ENCODE measurements around the gene UBE2E3.

DNA sequence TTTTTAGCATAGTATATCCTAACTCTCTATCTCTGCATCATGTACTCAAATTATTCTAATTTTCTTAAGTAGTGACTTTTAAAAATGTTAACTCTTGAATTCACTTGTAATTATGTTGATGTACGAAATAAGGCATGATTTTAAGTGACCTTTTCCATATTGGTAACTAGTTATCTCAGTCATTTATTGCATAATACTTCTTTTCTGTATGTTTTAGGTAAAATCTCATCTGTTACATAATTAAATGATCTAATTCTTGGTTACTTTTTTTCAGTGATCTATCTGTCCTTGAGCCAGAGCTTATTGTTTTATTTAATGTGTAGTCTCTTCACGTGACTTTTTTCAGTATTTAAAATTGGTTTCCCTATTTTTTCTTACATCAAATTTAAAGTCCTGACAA, 4.8 kb upstream of the UBE2E3 start:
- TF ChIP-seq, protein P1, sequence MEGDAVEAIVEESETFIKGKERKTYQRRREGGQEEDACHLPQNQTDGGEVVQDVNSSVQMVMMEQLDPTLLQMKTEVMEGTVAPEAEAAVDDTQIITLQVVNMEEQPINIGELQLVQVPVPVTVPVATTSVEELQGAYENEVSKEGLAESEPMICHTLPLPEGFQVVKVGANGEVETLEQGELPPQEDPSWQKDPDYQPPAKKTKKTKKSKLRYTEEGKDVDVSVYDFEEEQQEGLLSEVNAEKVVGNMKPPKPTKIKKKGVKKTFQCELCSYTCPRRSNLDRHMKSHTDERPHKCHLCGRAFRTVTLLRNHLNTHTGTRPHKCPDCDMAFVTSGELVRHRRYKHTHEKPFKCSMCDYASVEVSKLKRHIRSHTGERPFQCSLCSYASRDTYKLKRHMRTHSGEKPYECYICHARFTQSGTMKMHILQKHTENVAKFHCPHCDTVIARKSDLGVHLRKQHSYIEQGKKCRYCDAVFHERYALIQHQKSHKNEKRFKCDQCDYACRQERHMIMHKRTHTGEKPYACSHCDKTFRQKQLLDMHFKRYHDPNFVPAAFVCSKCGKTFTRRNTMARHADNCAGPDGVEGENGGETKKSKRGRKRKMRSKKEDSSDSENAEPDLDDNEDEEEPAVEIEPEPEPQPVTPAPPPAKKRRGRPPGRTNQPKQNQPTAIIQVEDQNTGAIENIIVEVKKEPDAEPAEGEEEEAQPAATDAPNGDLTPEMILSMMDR (IDR thresholded peaks at IDR 0.05): no peak
- no peak for TF ChIP-seq ZFX (IDR thresholded peaks at IDR 0.05; ENCODE audit: borderline replicate concordance)

Data from 22Rv1 (cell line).